DOHH2 (cell line): ENCODE data around the gene CAPS.

Experiments used
- H3F3A ChIP-seq: fragments of 200-600 bp; sonication (generic), shearing (Covaris generic); 2 replicates; pipeline ENCODE4 v1.6.0; 2016; ENCODE audit warnings: antibody characterized with exemption, mild to moderate bottlenecking; ENCODE audit not compliant: control insufficient read depth, insufficient read depth
- H3K27ac ChIP-seq: fragments of 200-600 bp; sonication (generic); 2 replicates; pipeline ENCODE4 v1.5.1; 2014; ENCODE audit warnings: low read depth, mild to moderate bottlenecking, low read length, moderate library complexity
- H3K27me3 ChIP-seq: fragments of 200-600 bp; sonication (generic); 2 replicates; pipeline ENCODE4 v1.6.1; 2014; ENCODE audit warnings: mild to moderate bottlenecking, low read length, mixed read lengths; ENCODE audit not compliant: control insufficient read depth
- H3K36me3 ChIP-seq: fragments of 200-600 bp; sonication (generic); 2 replicates; pipeline ENCODE4 v1.6.1; 2014; ENCODE audit warnings: mild to moderate bottlenecking, low read length, moderate library complexity, mixed read lengths; ENCODE audit not compliant: control insufficient read depth
- H3K4me1 ChIP-seq: fragments of 200-600 bp; sonication (generic); 2 replicates; pipeline ENCODE4 v1.6.1; 2014; ENCODE audit warnings: mild to moderate bottlenecking, low read length, mixed read lengths; ENCODE audit not compliant: control insufficient read depth
- H3K4me2 ChIP-seq: fragments of 200-600 bp; sonication (generic); 2 replicates; pipeline ENCODE4 v1.6.0; 2014; ENCODE audit warnings: mild to moderate bottlenecking, low read length, moderate library complexity
- H3K4me3 ChIP-seq: fragments of 200-600 bp; sonication (generic); 2 replicates; pipeline ENCODE4 v1.5.1; 2014; ENCODE audit warnings: mild to moderate bottlenecking, low read length, mixed read lengths
- H3K79me2 ChIP-seq: fragments of 200-600 bp; sonication (generic); 2 replicates; pipeline ENCODE4 v1.6.1; 2014; ENCODE audit warnings: mild to moderate bottlenecking, low read length, mixed read lengths; ENCODE audit not compliant: control insufficient read depth
- H3K9me2 ChIP-seq: fragments of 200-600 bp; sonication (generic); replicated peaks from 2 replicates; pipeline ENCODE4 v1.6.1; 2014; ENCODE audit warnings: mild to moderate bottlenecking, low read length, mixed read lengths; ENCODE audit not compliant: control insufficient read depth
- H3K9me3 ChIP-seq: fragments of 200-600 bp; sonication (generic); 2 replicates; pipeline ENCODE4 v1.6.1; 2014; ENCODE audit warnings: antibody characterized with exemption, low read length, mixed read lengths; ENCODE audit not compliant: control insufficient read depth, insufficient read depth
- H4K20me1 ChIP-seq: fragments of 200-600 bp; sonication (generic); 2 replicates; pipeline ENCODE4 v1.6.0; 2014; ENCODE audit warnings: low read depth, mild to moderate bottlenecking, antibody characterized with exemption, low read length, moderate library complexity; ENCODE audit not compliant: control insufficient read depth, insufficient read depth
- CTCF ChIP-seq: fragments of 200-600 bp; sonication (generic); IDR thresholded peaks from one replicate; pipeline ENCODE4 v1.5.1; 2014; ENCODE audit warnings: antibody characterized with exemption, mild to moderate bottlenecking, low read depth, low read length; ENCODE audit not compliant: poor library complexity, severe bottlenecking
- EZH2phosphoT487 ChIP-seq: fragments of 200-600 bp; sonication (generic); IDR thresholded peaks from 2 replicates; pipeline ENCODE4 v1.6.1; 2017; ENCODE audit warnings: borderline replicate concordance, mild to moderate bottlenecking, antibody characterized with exemption, low read length, moderate library complexity, mixed read lengths

Gene CAPS

DNA sequence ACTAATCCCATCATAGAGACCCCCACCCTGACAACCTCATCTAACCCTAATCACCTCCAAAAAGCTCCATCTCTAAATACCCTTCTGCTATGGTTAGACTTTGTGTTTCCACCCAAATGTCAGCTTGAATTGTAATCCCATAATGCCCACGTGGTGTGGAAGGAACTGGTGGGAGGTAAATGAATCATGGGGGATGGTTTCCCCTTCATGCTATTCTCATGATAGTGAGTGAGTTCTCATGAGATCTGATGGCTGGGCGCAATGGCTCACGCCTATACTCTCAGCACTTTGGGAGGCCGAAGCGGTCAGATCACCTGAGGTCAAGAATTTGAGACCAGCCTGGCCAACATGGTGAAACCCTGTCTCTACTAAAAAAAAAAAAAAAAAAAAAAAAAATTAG lies 6.8 kb upstream of the CAPS start:
- H3K27ac ChIP-seq = no peak overlapping the region
- no peaks in the 10 kb centered on the region for H3K9me2 ChIP-seq
- no peak overlapping the region for H3K4me2 ChIP-seq
- no peaks in the 10 kb centered on the region for H4K20me1 ChIP-seq
- H3K4me3 ChIP-seq = no peak overlapping the region
- H3K27me3 ChIP-seq = no peaks in the 10 kb centered on the region
- H3K36me3 ChIP-seq = peaks cover 9% of the 10 kb centered on the region; the same call in 1 of the 2 replicates
- H3K4me1 ChIP-seq = peaks cover 10% of the 10 kb centered on the region
- no peaks in the 10 kb centered on the region for H3K9me3 ChIP-seq
- no peaks in the 10 kb centered on the region for H3F3A ChIP-seq
- TF ChIP-seq CTCF (no peak), EZH2phosphoT487 (no peak)
- peaks cover 14% of the 10 kb centered on the region for H3K79me2 ChIP-seq

GRCh38 chr19:5908773-5909442 lies 5.1 kb upstream of the CAPS start:
- Histone ChIP-seq H3K9me2 (no peaks in the 10 kb centered on the region), H3K27ac (no peak overlapping the region), H3K79me2 (no peaks in the 10 kb centered on the region), H3F3A (no peaks in the 10 kb centered on the region), H3K4me3 (no peak overlapping the region), H3K27me3 (no peaks in the 10 kb centered on the region), H3K9me3 (no peaks in the 10 kb centered on the region), H3K36me3 (no peaks in the 10 kb centered on the region), H3K4me1 (peaks cover 5% of the 10 kb centered on the region), H3K4me2 (no peak overlapping the region), H4K20me1 (no peaks in the 10 kb centered on the region)
- TF ChIP-seq CTCF (no peak), EZH2phosphoT487 (no peak)

DNA sequence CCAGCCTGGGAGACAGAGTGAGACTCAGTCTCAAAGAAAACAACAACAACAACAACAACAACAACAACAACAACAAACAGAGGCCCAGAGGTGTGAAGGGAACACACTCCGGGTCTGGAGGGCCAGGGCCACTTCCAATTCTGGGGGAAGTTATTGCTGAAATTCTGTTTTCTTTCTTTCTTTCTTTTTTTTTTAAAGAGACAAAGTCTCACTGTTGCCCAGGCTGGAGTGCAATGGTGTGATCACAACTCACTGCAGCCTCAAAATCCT lies 3.5 kb upstream of the CAPS start:
- H3K27ac ChIP-seq = no peak overlapping the region
- no peak overlapping the region for H3K4me2 ChIP-seq
- peaks cover 2% of the 10 kb centered on the region for H3K4me1 ChIP-seq
- H3K27me3 ChIP-seq = no peaks in the 10 kb centered on the region
- H3F3A ChIP-seq = no peaks in the 10 kb centered on the region
- no peaks in the 10 kb centered on the region for H4K20me1 ChIP-seq
- TF ChIP-seq CTCF (no peak), EZH2phosphoT487 (no peak)
- no peaks in the 10 kb centered on the region for H3K9me3 ChIP-seq
- no peaks in the 10 kb centered on the region for H3K79me2 ChIP-seq
- no peaks in the 10 kb centered on the region for H3K9me2 ChIP-seq
- H3K36me3 ChIP-seq = peaks cover 3% of the 10 kb centered on the region
- H3K4me3 ChIP-seq = no peak overlapping the region

GRCh38 chr19:5911366-5911765 lies 2.7 kb upstream of the CAPS start:
- Histone ChIP-seq H3K79me2 (no peaks in the 10 kb centered on the region), H3K36me3 (peaks cover 10% of the 10 kb centered on the region), H3K27ac (no peak overlapping the region), H3K9me3 (no peaks in the 10 kb centered on the region), H3K4me1 (no peaks in the 10 kb centered on the region), H3K4me3 (no peak overlapping the region), H3K9me2 (no peaks in the 10 kb centered on the region), H3K4me2 (no peak overlapping the region), H3K27me3 (no peaks in the 10 kb centered on the region), H3F3A (no peaks in the 10 kb centered on the region), H4K20me1 (no peaks in the 10 kb centered on the region)
- TF ChIP-seq CTCF (no peak), EZH2phosphoT487 (no peak)
